HUES64 (cell line): ENCODE results near the gene PARD3B.

Source experiments
- H3K27ac ChIP-seq: 2 replicates; pipeline ENCODE4 v1.7.0; 2013; ENCODE audit warnings: low read depth, low read length, inconsistent platforms
- H3K27me3 ChIP-seq: 2 replicates; pipeline ENCODE4 v1.6.1; 2013; ENCODE audit warnings: mild to moderate bottlenecking, low read length; ENCODE audit not compliant: insufficient read depth
- H3K36me3 ChIP-seq: 2 replicates; pipeline ENCODE4 v1.6.1; 2013; ENCODE audit warnings: mild to moderate bottlenecking, low read length; ENCODE audit not compliant: insufficient read depth
- H3K4me1 ChIP-seq: 2 replicates; pipeline ENCODE4 v1.6.1; 2013; ENCODE audit warnings: mild to moderate bottlenecking, low read length, moderate library complexity; ENCODE audit not compliant: insufficient read depth
- H3K4me3 ChIP-seq: 2 replicates; pipeline ENCODE4 v1.5.1; 2013; ENCODE audit warnings: mild to moderate bottlenecking, low read length, moderate library complexity
- H3K9ac ChIP-seq: 2 replicates; pipeline ENCODE4 v1.6.1; 2013; ENCODE audit warnings: mild to moderate bottlenecking, low read depth, low read length
- H3K9me3 ChIP-seq: 2 replicates; pipeline ENCODE4 v1.6.1; 2013; ENCODE audit warnings: low read depth, low read length; ENCODE audit not compliant: insufficient read depth
- WGBS: fragments of 150-250, 120-280 bp; methylation state at CpG from one replicate; pipeline ENCODE4 v1.1.7; 2013; ENCODE audit warnings: missing lambda C conversion rate; 5-methylcytosine and 5-hydroxymethylcytosine counted together

The PARD3B gene

GRCh38 chr2:205658572-205658971, 1113.3 kb downstream of the PARD3B start:
- no peaks in the 10 kb centered on the region for H3K36me3 ChIP-seq
- H3K27ac ChIP-seq = no peak overlapping the region
- no peak overlapping the region for H3K4me3 ChIP-seq
- H3K9me3 ChIP-seq = no peaks in the 10 kb centered on the region
- no peaks in the 10 kb centered on the region for H3K4me1 ChIP-seq
- 0 out of 2 replicates have a peak, but pooled peaks cover 3% of the 10 kb centered on the region for H3K27me3 ChIP-seq
- no peak overlapping the region for H3K9ac ChIP-seq
- WGBS = 94% methylated on average over 2 of the region's 2 CpGs

DNA sequence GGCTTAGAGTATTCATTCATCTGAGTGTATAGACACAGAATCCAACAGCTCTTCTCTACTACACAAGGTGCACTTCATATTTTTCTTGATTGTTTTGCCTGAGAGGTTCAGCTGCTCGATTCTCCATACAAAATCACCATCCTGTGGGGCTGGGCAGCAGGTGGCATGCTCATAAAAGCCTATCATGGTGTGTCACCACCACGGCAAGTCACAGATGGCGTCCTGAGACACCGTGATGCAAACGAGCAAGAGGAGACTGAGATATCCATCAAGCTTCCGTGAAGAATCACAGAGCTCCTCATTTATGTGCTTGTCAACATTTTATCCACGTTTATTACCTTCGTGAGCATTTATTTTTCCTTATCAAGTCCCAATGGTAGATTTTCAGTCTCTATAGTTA, 1114.6 kb downstream of the PARD3B start:
- H3K4me3 ChIP-seq = no peak overlapping the region
- WGBS = 83% methylated on average over 8 of the region's 8 CpGs
- no peaks in the 10 kb centered on the region for H3K4me1 ChIP-seq
- no peaks in the 10 kb centered on the region for H3K36me3 ChIP-seq
- H3K9ac ChIP-seq = no peak overlapping the region
- 0 out of 2 replicates have a peak, but pooled peaks cover 3% of the 10 kb centered on the region for H3K27me3 ChIP-seq
- H3K9me3 ChIP-seq = no peaks in the 10 kb centered on the region
- no peak overlapping the region for H3K27ac ChIP-seq

GRCh38 chr2:205660521-205661124, 1115.3 kb downstream of the PARD3B start:
- no peak overlapping the region for H3K27ac ChIP-seq
- no peak overlapping the region for H3K4me3 ChIP-seq

DNA sequence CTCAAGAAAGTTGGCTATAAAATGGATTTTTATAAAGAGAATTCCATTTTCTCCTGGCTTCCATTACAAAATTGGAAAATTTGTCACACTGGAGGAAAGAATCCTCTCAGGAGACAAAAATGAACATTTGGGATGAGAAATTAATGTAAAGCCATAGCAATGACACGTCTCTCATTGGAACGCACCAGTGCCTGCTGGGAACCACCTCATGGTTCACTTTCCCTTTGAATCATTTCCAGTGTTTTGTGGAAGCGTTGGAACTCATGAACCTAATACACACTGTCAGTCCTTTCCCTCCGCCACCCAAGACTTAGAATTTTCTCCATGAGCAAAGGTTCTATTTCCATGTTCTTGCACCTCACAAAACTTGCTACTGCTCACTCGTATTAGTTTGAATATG, 1116.0 kb downstream of the PARD3B start:
- no peaks in the 10 kb centered on the region for H3K36me3 ChIP-seq
- no peak overlapping the region for H3K4me3 ChIP-seq
- WGBS = 95% methylated on average over 5 of the region's 5 CpGs
- 0 out of 2 replicates have a peak, but pooled peaks cover 3% of the 10 kb centered on the region for H3K27me3 ChIP-seq
- no peak overlapping the region for H3K9ac ChIP-seq
- H3K9me3 ChIP-seq = no peaks in the 10 kb centered on the region
- H3K4me1 ChIP-seq = no peaks in the 10 kb centered on the region
- H3K27ac ChIP-seq = no peak overlapping the region

More at GRCh38 chr2:205660521-205661124, 1115.3 kb downstream of the PARD3B start:
- Histone ChIP-seq H3K9me3 (no peaks in the 10 kb centered on the region), H3K9ac (no peak overlapping the region), H3K4me1 (no peaks in the 10 kb centered on the region), H3K27me3 (0 out of 2 replicates have a peak, but pooled peaks cover 3% of the 10 kb centered on the region), H3K36me3 (no peaks in the 10 kb centered on the region)
- WGBS = 89% methylated on average over 8 of the region's 8 CpGs

GRCh38 chr2:205662206-205662965, 1117.1 kb downstream of the PARD3B start:
- no peaks in the 10 kb centered on the region for H3K9me3 ChIP-seq
- H3K9ac ChIP-seq = no peak overlapping the region
- no peaks in the 10 kb centered on the region for H3K4me1 ChIP-seq
- no peak overlapping the region for H3K27ac ChIP-seq
- H3K36me3 ChIP-seq = no peaks in the 10 kb centered on the region
- 0 out of 2 replicates have a peak, but pooled peaks cover 3% of the 10 kb centered on the region for H3K27me3 ChIP-seq
- H3K4me3 ChIP-seq = no peak overlapping the region
- WGBS = 92% methylated on average over 3 of the region's 3 CpGs

DNA sequence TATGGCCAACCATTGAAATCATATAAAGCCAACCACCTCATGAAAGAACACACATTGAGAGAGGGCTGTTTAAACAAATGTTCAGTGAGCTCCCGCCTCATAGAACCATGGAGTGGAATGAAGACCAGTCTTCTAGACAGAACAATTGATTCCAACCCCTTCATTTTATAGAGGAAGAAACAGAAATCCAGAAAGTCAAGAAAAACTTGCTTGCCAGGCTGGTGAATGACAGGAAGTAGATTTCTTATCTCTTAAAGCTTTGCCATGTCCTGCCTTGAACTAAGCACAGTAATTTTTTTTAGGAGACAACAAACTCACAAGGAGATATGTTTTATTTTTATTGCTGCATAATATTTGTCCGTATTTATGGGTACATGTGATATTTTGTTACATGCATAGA, 1120.5 kb downstream of the PARD3B start:
- H3K27me3 ChIP-seq = 0 out of 2 replicates have a peak, but pooled peaks cover 3% of the 10 kb centered on the region
- no peaks in the 10 kb centered on the region for H3K36me3 ChIP-seq
- H3K9ac ChIP-seq = no peak overlapping the region
- H3K4me1 ChIP-seq = peaks cover 9% of the 10 kb centered on the region
- H3K4me3 ChIP-seq = no peak overlapping the region
- 94% methylated on average over 2 of the region's 2 CpGs for WGBS
- no peaks in the 10 kb centered on the region for H3K9me3 ChIP-seq
- no peak overlapping the region for H3K27ac ChIP-seq
